SH-SY5Y (cell line): ENCODE data around the gene ID2.

Experiments
- GATA2 ChIP-seq: IDR thresholded peaks from 2 replicates; pipeline ENCODE4 v1.6.1; 2011; ENCODE audit warnings: mild to moderate bottlenecking, low read depth, low read length
- GATA3 ChIP-seq: IDR thresholded peaks from 2 replicates; pipeline ENCODE4 v1.6.1; 2011; ENCODE audit warnings: low read depth, mild to moderate bottlenecking, low read length, moderate library complexity

DNA sequence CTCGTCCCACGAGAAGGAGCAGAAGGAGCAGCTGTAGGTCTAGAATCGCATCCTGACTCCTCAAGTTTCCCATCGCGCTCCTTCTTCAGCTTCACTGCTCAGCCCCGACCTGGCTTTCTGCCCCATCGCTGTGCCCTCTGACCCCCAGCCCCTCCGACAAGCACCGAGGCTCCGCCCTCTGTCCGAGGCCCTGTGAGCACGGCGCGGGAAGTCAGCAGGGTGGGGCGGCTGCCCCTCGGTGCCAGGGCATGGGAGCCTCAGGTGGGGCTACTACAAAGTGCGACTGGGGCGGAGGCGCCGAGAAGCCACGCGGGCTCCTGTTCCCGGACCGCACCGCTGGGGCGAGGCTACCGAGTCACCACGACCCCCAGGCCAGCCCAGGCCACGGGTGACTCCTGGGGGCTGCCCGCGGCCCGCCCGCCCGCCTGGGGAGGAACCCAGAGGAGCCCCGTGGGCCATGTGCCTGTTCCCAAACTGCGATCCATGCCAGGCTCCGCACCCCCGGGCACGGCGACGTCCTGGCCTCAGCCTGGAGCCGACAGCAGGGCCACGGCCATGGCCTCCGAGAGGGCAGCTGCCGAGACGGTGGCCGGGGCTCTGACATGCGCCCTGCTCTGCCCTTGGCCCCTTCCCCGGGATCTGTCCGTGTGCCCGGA lies 36.6 kb upstream of the ID2 start:
- TF ChIP-seq GATA2 (no peak), GATA3 (no peak)
